ENCODE data around the gene MAP3K8. TPM values are rescaled to one million over a fixed set of nuclear protein-coding genes. Genes with fewer than 3 reads are reported as not detected.

The MAP3K8 gene
- total and polyA plus RNA-seq, 9 of the 15 experiments (the other 6 are each of a cell fraction or from before 2014, with no cell fraction given): 6.9 to 23.6 (median 13.6) TPM

- no peak for TF ChIP-seq POLR2AphosphoS2 (IDR thresholded peaks at IDR 0.05; ENCODE audit: low read length)
- TF ChIP-seq CBFA2T3 (IDR thresholded peaks at IDR 0.05): peak; percentile 30; the same call in 1 of the 2 replicates
- no peak for TF ChIP-seq PURB (CRISPR knock-in tag; IDR thresholded peaks at IDR 0.05; ENCODE audit: low read depth)
These were observed 37.3 kb upstream of the MAP3K8 start (continued) for GRCh38 chr10:30396698-30397097.

DNA sequence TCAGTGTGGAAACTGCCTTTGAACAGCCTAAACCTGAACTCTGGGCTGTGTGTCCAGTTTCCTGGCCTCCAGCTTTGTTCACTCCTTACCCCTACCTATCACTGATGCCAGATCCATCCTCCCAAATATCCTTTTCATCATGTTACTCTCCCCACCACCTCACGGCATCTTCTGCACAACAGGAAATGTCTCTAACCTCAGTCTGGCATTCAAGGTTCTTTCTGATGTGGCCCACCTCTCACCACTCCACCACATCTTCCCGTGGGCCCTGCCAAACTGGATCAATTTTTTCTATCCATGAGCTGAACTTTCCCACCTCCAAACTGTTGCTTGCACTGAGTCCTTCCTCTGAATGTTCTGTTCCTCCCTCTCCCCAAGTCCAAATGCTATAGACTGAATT, 35.8 kb upstream of the MAP3K8 start:
- no peak for DNase-seq (ENCODE audit: extremely low read depth in 1 of 4, low spot score in 3 of 4)
- 38% methylated on average over 2 of the region's 2 CpGs for WGBS (ENCODE audit: insufficient coverage, low coverage, missing lambda C conversion rate)
- intact Hi-C loops (cut with micrococcal nuclease): no loop called here
- H3K27me3 ChIP-seq (ENCODE audit: control insufficient read depth in 2 of 2, insufficient read depth in 2 of 2, low read length in 2 of 2): no peaks in the 10 kb centered on the region
- H3K4me3 ChIP-seq: no peak overlapping the region
- FAIRE-seq: no peak
- ChIA-PET POLR2A (interaction anchor here (1.2 kb wide), 1 partner anchor 38 kb away, joined by 4 read pairs; no protein-coding TSS in a partner anchor), CTCF (ENCODE audit: low intra/inter-chr PET ratio) (no interaction called here)
- no peak overlapping the region for H3K9ac ChIP-seq (ENCODE audit: insufficient read depth in 1 of 2, low read depth in 2 of 2, low read length in 2 of 2)
- BruUV-seq (replicated peaks): no TSS peak
- no peak overlapping the region for H3K4me2 ChIP-seq (ENCODE audit: insufficient read depth, low read length)
- H3K36me3 ChIP-seq (ENCODE audit: control insufficient read depth, insufficient read depth, low read length): no peaks in the 10 kb centered on the region
- H3K79me2 ChIP-seq (ENCODE audit: control insufficient read depth, insufficient read depth, low read length): no peaks in the 10 kb centered on the region
- peaks cover 3 to 10% of the 10 kb centered on the region in 2 experiments; a peak in 3 of 5 replicates for H3K4me1 ChIP-seq (replicated peaks in 1 of 2; ENCODE audit: control insufficient read depth in 2 of 2, insufficient read depth in 2 of 2, low read length in 2 of 2)
- no peak for ATAC-seq
- no peaks in the 10 kb centered on the region for H4K20me1 ChIP-seq (replicated peaks; ENCODE audit: control insufficient read depth, insufficient read depth, low read length)
- no peaks in the 10 kb centered on the region for H3K9me3 ChIP-seq (replicated peaks; ENCODE audit: control insufficient read depth, insufficient read depth, low read depth, low read length)
- H3K9me1 ChIP-seq (ENCODE audit: control insufficient read depth, insufficient read depth, low read length): no peaks in the 10 kb centered on the region
- TF ChIP-seq JUN (IDR thresholded peaks at IDR 0.05; ENCODE audit: borderline replicate concordance, low read depth, low read length): no peak
- no peak for TF ChIP-seq JUN (CRISPR knock-in tag; IDR thresholded peaks at IDR 0.05; ENCODE audit: borderline replicate concordance)
- no peak for TF ChIP-seq ZNF280B (CRISPR knock-in tag; IDR thresholded peaks at IDR 0.05)
- no peak overlapping the region for H2AFZ ChIP-seq (ENCODE audit: low read depth, low read length)
- in situ Hi-C loops (cut with MboI): loop anchor here (10.0 kb wide), 1 partner anchor 137 kb away; no protein-coding TSS in a partner anchor
- H3K27ac ChIP-seq (ENCODE audit: extremely low read depth, low read depth, low read length): no peak overlapping the region
